ENCODE measurements around the gene LDLRAD3. TPM values are rescaled to one million over a fixed set of nuclear protein-coding genes. Genes with fewer than 3 reads are reported as not detected.

The LDLRAD3 gene
- total and polyA plus RNA-seq, 12 donors = 0.87 to 5.1 (median 1.7) TPM

DNA sequence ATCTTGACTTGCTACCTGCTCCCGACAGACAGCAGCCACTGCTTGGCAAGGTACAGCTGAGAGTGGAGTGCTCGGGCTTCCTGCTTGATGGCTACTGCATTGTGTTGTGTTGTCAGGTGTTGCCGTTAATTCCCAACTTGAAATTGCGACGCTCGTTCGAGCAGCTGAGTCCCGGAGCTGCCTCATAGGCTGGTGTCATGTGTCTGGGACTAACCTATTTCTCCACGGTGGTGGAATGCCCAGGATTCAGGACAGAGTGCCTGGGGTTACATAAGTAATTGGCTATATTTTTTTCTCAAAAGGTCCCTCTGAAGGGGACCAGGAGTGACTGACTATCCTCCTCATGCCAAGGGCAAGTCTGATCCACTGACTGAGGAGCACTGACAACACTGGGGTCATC, 326.8 kb downstream of the LDLRAD3 start:
- WGBS, 2 donors = 92 to 95% methylated on average over 9 of the region's 9 CpGs
- Histone ChIP-seq H3K9me3 (peaks cover 0 to 17% (median 0%) of the 10 kb centered on the region in 11 donors), H3K27ac (no peak overlapping the region), H3K4me1 (peaks cover 0 to 5% (median 0%) of the 10 kb centered on the region in 9 donors), H3K4me3 (no peak overlapping the region), H3K27me3 (no peaks in the 10 kb centered on the region), H3K36me3 (peaks cover 0 to 54% (median 41%) of the 10 kb centered on the region in 9 donors)
- intact Hi-C loops (cut with DNase I) = no loop called here
- ATAC-seq = no peak
- TF ChIP-seq, protein P1, sequence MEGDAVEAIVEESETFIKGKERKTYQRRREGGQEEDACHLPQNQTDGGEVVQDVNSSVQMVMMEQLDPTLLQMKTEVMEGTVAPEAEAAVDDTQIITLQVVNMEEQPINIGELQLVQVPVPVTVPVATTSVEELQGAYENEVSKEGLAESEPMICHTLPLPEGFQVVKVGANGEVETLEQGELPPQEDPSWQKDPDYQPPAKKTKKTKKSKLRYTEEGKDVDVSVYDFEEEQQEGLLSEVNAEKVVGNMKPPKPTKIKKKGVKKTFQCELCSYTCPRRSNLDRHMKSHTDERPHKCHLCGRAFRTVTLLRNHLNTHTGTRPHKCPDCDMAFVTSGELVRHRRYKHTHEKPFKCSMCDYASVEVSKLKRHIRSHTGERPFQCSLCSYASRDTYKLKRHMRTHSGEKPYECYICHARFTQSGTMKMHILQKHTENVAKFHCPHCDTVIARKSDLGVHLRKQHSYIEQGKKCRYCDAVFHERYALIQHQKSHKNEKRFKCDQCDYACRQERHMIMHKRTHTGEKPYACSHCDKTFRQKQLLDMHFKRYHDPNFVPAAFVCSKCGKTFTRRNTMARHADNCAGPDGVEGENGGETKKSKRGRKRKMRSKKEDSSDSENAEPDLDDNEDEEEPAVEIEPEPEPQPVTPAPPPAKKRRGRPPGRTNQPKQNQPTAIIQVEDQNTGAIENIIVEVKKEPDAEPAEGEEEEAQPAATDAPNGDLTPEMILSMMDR (IDR thresholded peaks at IDR 0.05) = no peak
- DNase-seq = no peak

DNA sequence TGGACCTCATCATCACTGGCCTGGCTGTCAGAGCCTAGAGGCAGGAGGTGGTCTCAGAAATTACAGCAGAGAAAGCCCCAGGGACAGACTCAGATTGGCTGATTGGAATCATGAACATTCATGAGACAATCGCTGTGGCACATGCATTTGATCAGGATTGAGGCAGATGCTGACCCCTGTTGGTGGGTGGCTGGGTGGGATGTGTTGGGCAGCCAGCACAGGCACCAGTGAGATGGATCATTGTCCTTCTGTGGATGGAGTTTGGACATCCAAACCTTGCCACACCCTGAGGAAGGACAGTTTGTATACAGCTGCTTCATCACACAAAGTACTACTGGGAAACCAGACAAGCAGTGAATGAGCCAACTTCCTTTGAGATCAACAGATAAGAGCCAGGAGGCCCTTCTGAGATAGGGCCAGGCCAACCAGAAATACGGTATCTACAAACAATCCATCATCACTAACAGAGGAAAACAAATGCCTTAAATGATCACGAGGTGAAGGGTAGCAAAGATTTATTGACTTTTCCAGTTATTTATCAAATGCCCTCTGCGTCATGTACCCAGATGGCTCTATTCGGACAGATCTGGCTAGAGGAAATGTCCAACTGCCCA, 328.0 kb downstream of the LDLRAD3 start:
- Histone ChIP-seq H3K36me3 (peaks cover 0 to 66% (median 49%) of the 10 kb centered on the region in 9 donors), H3K9me3 (peaks cover 0 to 17% (median 0%) of the 10 kb centered on the region in 11 donors), H3K4me1 (no peaks in the 10 kb centered on the region), H3K4me3 (no peak overlapping the region), H3K27me3 (no peaks in the 10 kb centered on the region), H3K27ac (no peak overlapping the region)
- ATAC-seq (no peak), DNase-seq (no peak)
- TF ChIP-seq, protein P1 (IDR thresholded peaks at IDR 0.05) = no peak
- WGBS, 2 donors = 81 to 90% methylated on average over 5 of the region's 5 CpGs
- intact Hi-C loops (cut with DNase I) = no loop called here

DNA sequence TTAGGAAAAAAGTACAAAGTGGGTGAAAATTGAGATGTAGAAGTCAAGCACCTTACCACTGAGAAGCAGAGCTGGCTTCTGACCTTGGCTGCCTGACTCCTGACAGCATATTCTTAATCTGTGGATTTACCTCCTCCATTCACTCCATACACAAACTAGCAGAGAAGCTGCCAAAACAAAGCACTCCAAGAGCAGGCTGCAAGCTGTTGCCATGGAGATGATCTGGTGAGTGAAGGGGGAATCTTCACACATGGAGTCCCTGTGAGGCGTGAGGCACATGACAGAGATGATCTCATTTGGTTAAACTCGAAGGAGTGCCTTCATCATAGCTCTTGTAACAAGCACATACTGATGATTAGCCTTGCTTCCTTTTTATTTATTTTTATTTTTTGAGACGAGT, 329.2 kb downstream of the LDLRAD3 start:
- H3K27ac ChIP-seq = no peak overlapping the region
- ATAC-seq (no peak), DNase-seq (no peak)
- TF ChIP-seq, protein P1 (IDR thresholded peaks at IDR 0.05) = no peak
- 77 to 88% methylated on average over 3 of the region's 3 CpGs for WGBS, 2 donors
- H3K4me1 ChIP-seq = no peaks in the 10 kb centered on the region
- H3K36me3 ChIP-seq = peaks cover 0 to 79% (median 49%) of the 10 kb centered on the region in 9 donors
- intact Hi-C loops (cut with DNase I) = no loop called here
- H3K9me3 ChIP-seq = peaks cover 0 to 17% (median 0%) of the 10 kb centered on the region in 11 donors
- no peaks in the 10 kb centered on the region for H3K27me3 ChIP-seq
- no peak overlapping the region for H3K4me3 ChIP-seq

GRCh38 chr11:36274414-36274813, 330.6 kb downstream of the LDLRAD3 start:
- TF ChIP-seq, protein P1 (IDR thresholded peaks at IDR 0.05) = no peak
- ATAC-seq (no peak), DNase-seq (no peak)
- Histone ChIP-seq H3K4me1 (no peaks in the 10 kb centered on the region), H3K36me3 (peaks cover 0 to 92% (median 54%) of the 10 kb centered on the region in 9 donors), H3K27ac (no peak overlapping the region), H3K9me3 (peaks cover 0 to 17% (median 0%) of the 10 kb centered on the region in 11 donors), H3K27me3 (no peaks in the 10 kb centered on the region), H3K4me3 (no peak overlapping the region)
- intact Hi-C loops (cut with DNase I) = no loop called here
- WGBS, 2 donors = 92 to 94% methylated on average over 7 of the region's 7 CpGs
